ENCODE measurements around the gene RREB1. TPM values are rescaled to one million over a fixed set of nuclear protein-coding genes. Genes with fewer than 3 reads are reported as not detected.

RREB1 gene
- total RNA-seq, 1 experiment from 2014 or later, result 35.8 TPM

DNA sequence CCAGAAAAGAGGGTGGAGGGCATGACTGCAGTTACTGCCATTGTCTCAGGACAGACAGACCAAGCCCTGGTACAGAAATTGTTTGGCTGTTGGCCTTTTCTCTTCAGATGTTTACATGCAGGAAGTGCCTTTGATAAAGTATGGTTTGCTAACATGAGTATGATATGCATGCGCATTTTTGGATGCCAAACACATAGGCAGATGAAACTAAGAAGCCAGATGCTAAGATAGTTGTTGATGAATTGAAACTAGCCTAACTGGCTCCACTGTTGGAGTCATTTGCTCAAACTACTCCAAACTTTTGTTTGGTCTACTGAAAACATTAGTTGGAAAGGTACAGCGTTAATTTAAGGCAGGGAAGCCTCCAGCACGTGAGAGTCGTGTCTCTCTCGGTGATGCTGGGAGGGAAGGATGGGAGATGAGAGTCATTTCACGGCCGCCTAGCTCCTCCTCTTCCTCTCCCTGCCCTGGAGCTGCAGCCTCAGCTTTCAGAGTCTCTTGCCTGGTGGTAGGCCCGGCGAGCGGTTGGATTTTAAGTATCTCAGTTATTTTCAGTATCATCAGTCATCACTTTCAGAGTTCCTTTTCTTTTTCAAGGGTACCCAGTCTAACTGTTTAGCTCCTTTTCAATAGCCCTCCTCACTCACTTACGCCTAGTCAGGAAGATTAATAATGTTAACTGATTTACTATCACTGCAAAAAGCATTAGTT, 29.7 kb downstream of the RREB1 start:
- no peaks in the 10 kb centered on the region; a peak in 1 of 7 replicates for H3K36me3 Mint-ChIP-seq (ENCODE audit: insufficient read depth in 1 of 3, low read depth in 3 of 3)
- Histone ChIP-seq H3K23ac (ENCODE audit: insufficient read length, low read depth, low read length) (no peak overlapping the region), H3K23me2 (ENCODE audit: insufficient read length, low read depth, low read length, poor library complexity, severe bottlenecking) (peaks cover 4% of the 10 kb centered on the region), H3K56ac (ENCODE audit: insufficient read length, low read depth, low read length) (peak overlapping the region; percentile 75), H4K8ac (replicated peaks; ENCODE audit: insufficient read length, low read depth, low read length) (no peak overlapping the region), H3K4me2 (ENCODE audit: insufficient read depth, insufficient read length, low read length) (peak overlapping the region; percentile 34), H2BK5ac (ENCODE audit: insufficient read length, low read length) (no peak overlapping the region), H4K91ac (ENCODE audit: insufficient read length, low read depth, low read length) (peak overlapping the region; percentile 77), H3K9me3 (ENCODE audit: control insufficient read depth, low read depth, low read length) (no peaks in the 10 kb centered on the region), H3K27me3 (ENCODE audit: insufficient read depth, low read length) (no peaks in the 10 kb centered on the region), H3K9ac (ENCODE audit: extremely low read depth, insufficient read length, low read length) (no peak overlapping the region), H2AFZ (ENCODE audit: low read length) (no peak overlapping the region), H2BK120ac (ENCODE audit: low read depth, low read length, poor library complexity, severe bottlenecking) (peak overlapping the region; percentile 11), H3K79me2 (ENCODE audit: insufficient read depth, low read length) (0 out of 2 replicates have a peak, but pooled peaks cover 3% of the 10 kb centered on the region), H3K18ac (ENCODE audit: insufficient read length, low read depth, low read length) (peak overlapping the region; percentile 70), H2BK20ac (ENCODE audit: low read depth, low read length, poor library complexity, severe bottlenecking) (no peak overlapping the region), H2BK12ac (ENCODE audit: insufficient read length, low read depth, low read length) (peak overlapping the region; percentile 84), H3K4me1 (ENCODE audit: insufficient read depth, low read length) (peaks cover 9% of the 10 kb centered on the region), H2AK5ac (ENCODE audit: insufficient read length, low read length) (no peak overlapping the region), H4K5ac (ENCODE audit: insufficient read length, low read depth, low read length) (no peak overlapping the region), H3K27ac (ENCODE audit: insufficient read length, low read depth, low read length) (no peak overlapping the region), H3T11ph (ENCODE audit: low read length) (no peak overlapping the region), H4K20me1 (ENCODE audit: control insufficient read depth, insufficient read depth, insufficient read length) (no peaks in the 10 kb centered on the region), H3K14ac (ENCODE audit: insufficient read depth, low read length) (peak overlapping the region; percentile 79; the same call in 1 of the 2 replicates), H3K79me1 (ENCODE audit: insufficient read depth, low read depth, low read length, poor library complexity, severe bottlenecking) (no peaks in the 10 kb centered on the region), H3K4ac (ENCODE audit: low read depth, low read length) (peak overlapping the region; percentile 95), H2BK15ac (ENCODE audit: low read depth, low read length) (no peak overlapping the region)
- TF ChIP-seq, protein P1, sequence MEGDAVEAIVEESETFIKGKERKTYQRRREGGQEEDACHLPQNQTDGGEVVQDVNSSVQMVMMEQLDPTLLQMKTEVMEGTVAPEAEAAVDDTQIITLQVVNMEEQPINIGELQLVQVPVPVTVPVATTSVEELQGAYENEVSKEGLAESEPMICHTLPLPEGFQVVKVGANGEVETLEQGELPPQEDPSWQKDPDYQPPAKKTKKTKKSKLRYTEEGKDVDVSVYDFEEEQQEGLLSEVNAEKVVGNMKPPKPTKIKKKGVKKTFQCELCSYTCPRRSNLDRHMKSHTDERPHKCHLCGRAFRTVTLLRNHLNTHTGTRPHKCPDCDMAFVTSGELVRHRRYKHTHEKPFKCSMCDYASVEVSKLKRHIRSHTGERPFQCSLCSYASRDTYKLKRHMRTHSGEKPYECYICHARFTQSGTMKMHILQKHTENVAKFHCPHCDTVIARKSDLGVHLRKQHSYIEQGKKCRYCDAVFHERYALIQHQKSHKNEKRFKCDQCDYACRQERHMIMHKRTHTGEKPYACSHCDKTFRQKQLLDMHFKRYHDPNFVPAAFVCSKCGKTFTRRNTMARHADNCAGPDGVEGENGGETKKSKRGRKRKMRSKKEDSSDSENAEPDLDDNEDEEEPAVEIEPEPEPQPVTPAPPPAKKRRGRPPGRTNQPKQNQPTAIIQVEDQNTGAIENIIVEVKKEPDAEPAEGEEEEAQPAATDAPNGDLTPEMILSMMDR (conservative IDR thresholded peaks at IDR 0.05), result no peak
- H3K4me1 Mint-ChIP-seq, result peaks cover 39 to 46% of the 10 kb centered on the region in 2 experiments
- DNase-seq, result peak; percentile 57
- H3K27ac Mint-ChIP-seq, result peak overlapping the region; percentile 63 to 94 (median 94); a peak in 5 of 7 replicates
- H3K9me3 Mint-ChIP-seq, result no peaks in the 10 kb centered on the region
- no peaks in the 10 kb centered on the region for H3K27me3 Mint-ChIP-seq (ENCODE audit: low read depth)
- WGBS (ENCODE audit: extremely low coverage, insufficient read length, low lambda C conversion rate), result no CpG with 5 or more reads among the region's 11 CpGs
- H3K4me3 Mint-ChIP-seq, result peak overlapping the region in 1 of 2 experiments; percentile 56; a peak in 3 of 5 replicates

Measured in H9 (cell line).